ENCODE data around the gene C5. TPM values are rescaled to one million over a fixed set of nuclear protein-coding genes. Genes with fewer than 3 reads are reported as not detected.

C5 gene
- total RNA-seq, 1 experiment from 2014 or later: 10.2 TPM

GRCh38 chr9:120902569-120903535, 147.2 kb downstream of the C5 start:
- Histone ChIP-seq H3K9me3 (ENCODE audit: low read length) (no peaks in the 10 kb centered on the region), H2AFZ (ENCODE audit: low read length) (no peak overlapping the region), H3K4me1 (ENCODE audit: low read length) (peaks cover 6% of the 10 kb centered on the region; the same call in 1 of the 2 replicates), H3K79me2 (ENCODE audit: low read length) (no peaks in the 10 kb centered on the region), H3K4me3 (ENCODE audit: low read length) (no peak overlapping the region), H3K9me2 (replicated peaks; ENCODE audit: insufficient read depth, low read length) (no peaks in the 10 kb centered on the region), H4K20me1 (ENCODE audit: insufficient read depth, low read depth, low read length) (no peaks in the 10 kb centered on the region), H3K9ac (ENCODE audit: low read length) (no peak overlapping the region), H3K27me3 (ENCODE audit: low read length) (no peaks in the 10 kb centered on the region), H3K36me3 (ENCODE audit: insufficient read depth, low read length) (peaks cover 15% of the 10 kb centered on the region), H3K4me2 (ENCODE audit: low read depth, low read length, poor library complexity, severe bottlenecking) (no peak overlapping the region), H3K27ac (ENCODE audit: low read length) (no peak overlapping the region)
- no peak for DNase-seq

Other genes starting within 250 kb of the C5 start
- 14.4 and 26.1 TPM in 2 replicates for gene PSMD5, start 207.4 kb downstream of the C5 start, total RNA-seq (2014; rRNA removed; shearing (Covaris generic); ENCODE audit: low replicate concordance)
- 34.8 and 76.9 TPM in 2 replicates for gene PHF19, start 173.1 kb downstream of the C5 start, total RNA-seq (2014; rRNA removed; shearing (Covaris generic); ENCODE audit: low replicate concordance)
- gene TRAF1, start 123.5 kb downstream of the C5 start, total RNA-seq (2014; rRNA removed; shearing (Covaris generic); ENCODE audit: low replicate concordance): 18.8 and 23.8 TPM in 2 replicates
- 81.7 and 94.6 TPM in 2 replicates for gene CNTRL, start 24.7 kb upstream of the C5 start, total RNA-seq (2014; rRNA removed; shearing (Covaris generic); ENCODE audit: low replicate concordance)
- gene RAB14, start 151.6 kb upstream of the C5 start, total RNA-seq (2014; rRNA removed; shearing (Covaris generic); ENCODE audit: low replicate concordance): 17.4 and 49.5 TPM in 2 replicates
- gene GSN, start 217.9 kb upstream of the C5 start, total RNA-seq (2014; rRNA removed; shearing (Covaris generic); ENCODE audit: low replicate concordance): 33.7 and 36.7 TPM in 2 replicates